Keratinocyte (primary cell): ENCODE measurements around the gene ECHDC3. TPM values are rescaled to one million over a fixed set of nuclear protein-coding genes. Genes with fewer than 3 reads are reported as not detected.

Experiments used
- DNase-seq: peaks from one replicate; pipeline ENCODE4 v3.0.0-alpha.2; 2011; ENCODE audit warnings: low read depth, missing footprints, low spot score
- FAIRE-seq: peaks from 2 replicates; lab custom pipeline; 2011; peaks lifted over from hg19 to GRCh38; lab: Jason Lieb, UNC
- H2AFZ ChIP-seq: 2 replicates; pipeline ENCODE4 v1.6.0; 2012; ENCODE audit warnings: low read length, control low read depth, inconsistent platforms; ENCODE audit not compliant: control insufficient read depth
- H3K27ac ChIP-seq: 2 replicates; pipeline ENCODE4 v1.5.1; 2011; ENCODE audit warnings: low read length; ENCODE audit not compliant: control insufficient read depth, insufficient read depth
- H3K27me3 ChIP-seq: 3 replicates; pipeline ENCODE4 v1.6.0; 2011; ENCODE audit warnings: low read length; ENCODE audit not compliant: control insufficient read depth, insufficient read depth; ENCODE audit errors: extremely low read depth
- H3K36me3 ChIP-seq, 2 experiments: 2 replicates in 1 of 2; 3 replicates in 1 of 2; pipeline ENCODE4 v1.5.1; 2011; ENCODE audit warnings: low read length in 2 of 2, mild to moderate bottlenecking in 1 of 2; ENCODE audit not compliant: control insufficient read depth in 2 of 2, insufficient read depth in 2 of 2; ENCODE audit errors: extremely low read depth in 1 of 2
- H3K4me1 ChIP-seq: 3 replicates; pipeline ENCODE4 v1.5.1; 2011; ENCODE audit warnings: low read length; ENCODE audit not compliant: control insufficient read depth, insufficient read depth; ENCODE audit errors: extremely low read depth
- H3K4me2 ChIP-seq: 3 replicates; pipeline ENCODE4 v1.6.0; 2011; ENCODE audit warnings: low read depth, low read length; ENCODE audit not compliant: control insufficient read depth, insufficient read depth; ENCODE audit errors: extremely low read depth
- H3K4me3 ChIP-seq, 3 experiments: fragments of 200-600 bp in 1 of 3; sonication (generic) in 1 of 3; 2 replicates in 2 of 3; 3 replicates in 1 of 3; pipeline ENCODE4 v1.5.1; 2011 to 2016; ENCODE audit warnings: low read length in 3 of 3, mild to moderate bottlenecking in 3 of 3, control low read depth in 2 of 3, inconsistent platforms in 1 of 3, low read depth in 1 of 3, mixed read lengths in 1 of 3, mixed run types in 1 of 3, moderate library complexity in 1 of 3; ENCODE audit not compliant: control insufficient read depth in 2 of 3, insufficient read depth in 2 of 3; ENCODE audit errors: extremely low read depth in 1 of 3
- H3K79me2 ChIP-seq: 2 replicates; pipeline ENCODE4 v1.6.0; 2012; ENCODE audit warnings: low read length; ENCODE audit not compliant: control insufficient read depth, insufficient read depth
- H3K9ac ChIP-seq: 3 replicates; pipeline ENCODE4 v1.6.0; 2011; ENCODE audit warnings: low read length; ENCODE audit not compliant: control insufficient read depth, insufficient read depth; ENCODE audit errors: extremely low read depth
- H3K9me1 ChIP-seq: 3 replicates; pipeline ENCODE4 v1.6.0; 2011; ENCODE audit warnings: low read length; ENCODE audit not compliant: control insufficient read depth, insufficient read depth; ENCODE audit errors: extremely low read depth
- H3K9me3 ChIP-seq: 2 replicates; pipeline ENCODE4 v1.5.1; 2012; ENCODE audit warnings: low read depth, low read length; ENCODE audit not compliant: control insufficient read depth
- H4K20me1 ChIP-seq: 3 replicates; pipeline ENCODE4 v1.6.0; 2011; ENCODE audit warnings: low read length; ENCODE audit not compliant: control insufficient read depth, insufficient read depth; ENCODE audit errors: extremely low read depth
- EZH2 ChIP-seq: IDR thresholded peaks from one replicate; pipeline ENCODE4 v1.6.1; 2012; ENCODE audit warnings: inconsistent platforms, mild to moderate bottlenecking, low read length, moderate library complexity
- dilution Hi-C: fragments of 300-500 bp; cut with MboI; formaldehyde crosslinking; loops from one replicate; pipeline ENCODE4 v1.7.0; 2020; ENCODE audit warnings: low sequenced_read_pairs; ENCODE audit not compliant: extremely low pct_ligation_motif_present
- polyA plus RNA-seq, 5 experiments: library from polyadenylated mRNA; depleted of rRNA in 3 of 5; stranded (reverse) in 3 of 5; stranded (forward) in 1 of 5; unstranded in 1 of 5; fragments of >200 nt; gene quantifications; 1 replicate in 1 of 5; 2 replicates in 3 of 5; 3 replicates in 1 of 5; pipeline versions ENCODE4 v1.2.1 to v1.2.3, GENCODE V29; 2011 to 2012; ENCODE audit warnings: missing spikeins in 2 of 5, low read depth in 1 of 5, low replicate concordance in 1 of 5
- TF ChIP-seq, protein P1 (sequence below), 3 experiments: IDR thresholded peaks in 1 of 3; conservative IDR thresholded peaks in 1 of 3; optimal IDR thresholded peaks in 1 of 3; 2 replicates in 2 of 3; 3 replicates in 1 of 3; pipeline versions ENCODE3 to v1.5.1; 2011; ENCODE audit warnings: low read length in 3 of 3, mild to moderate bottlenecking in 3 of 3, moderate library complexity in 2 of 3, control low read depth in 1 of 3, inconsistent platforms in 1 of 3; ENCODE audit not compliant: insufficient read depth in 2 of 3; ENCODE audit errors: extremely low read depth in 1 of 3

The ECHDC3 gene
- polyA plus RNA-seq, 1 donor (not counting 4 experiments of a cell fraction or from before 2014, with no cell fraction given): 3.5 TPM

DNA sequence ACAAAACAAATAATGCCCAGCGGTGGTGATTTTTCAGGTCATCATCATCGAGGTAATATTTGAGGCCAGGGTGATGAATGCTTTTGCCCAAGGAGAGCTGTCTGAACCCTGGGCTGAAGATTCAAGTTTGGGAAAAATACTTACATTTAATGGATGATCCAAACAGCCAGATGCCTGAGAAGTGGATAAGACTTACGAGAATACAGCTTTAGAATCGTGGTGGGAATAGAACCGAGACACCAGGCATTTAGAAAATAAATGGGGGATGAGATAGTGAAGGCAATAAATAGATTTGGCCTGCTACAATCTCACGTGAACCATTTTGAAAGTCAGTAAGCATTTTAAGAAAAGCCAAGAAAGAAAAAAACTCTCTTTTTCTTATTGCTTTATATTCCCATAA is 68.8 kb downstream of the ECHDC3 start:
- no peaks in the 10 kb centered on the region for H3K27me3 ChIP-seq
- no peak overlapping the region for H2AFZ ChIP-seq
- H3K4me1 ChIP-seq: peaks cover 8% of the 10 kb centered on the region
- H3K9me3 ChIP-seq: no peaks in the 10 kb centered on the region
- no peaks in the 10 kb centered on the region for H4K20me1 ChIP-seq
- DNase-seq: no peak
- no peak for FAIRE-seq
- H3K36me3 ChIP-seq: no peaks in the 10 kb centered on the region
- H3K27ac ChIP-seq: no peak overlapping the region
- H3K79me2 ChIP-seq: no peaks in the 10 kb centered on the region
- dilution Hi-C loops: no loop called here
- H3K4me3 ChIP-seq: no peak overlapping the region
- H3K9ac ChIP-seq: no peak overlapping the region
- no peak overlapping the region for H3K4me2 ChIP-seq
- TF ChIP-seq, protein P1, sequence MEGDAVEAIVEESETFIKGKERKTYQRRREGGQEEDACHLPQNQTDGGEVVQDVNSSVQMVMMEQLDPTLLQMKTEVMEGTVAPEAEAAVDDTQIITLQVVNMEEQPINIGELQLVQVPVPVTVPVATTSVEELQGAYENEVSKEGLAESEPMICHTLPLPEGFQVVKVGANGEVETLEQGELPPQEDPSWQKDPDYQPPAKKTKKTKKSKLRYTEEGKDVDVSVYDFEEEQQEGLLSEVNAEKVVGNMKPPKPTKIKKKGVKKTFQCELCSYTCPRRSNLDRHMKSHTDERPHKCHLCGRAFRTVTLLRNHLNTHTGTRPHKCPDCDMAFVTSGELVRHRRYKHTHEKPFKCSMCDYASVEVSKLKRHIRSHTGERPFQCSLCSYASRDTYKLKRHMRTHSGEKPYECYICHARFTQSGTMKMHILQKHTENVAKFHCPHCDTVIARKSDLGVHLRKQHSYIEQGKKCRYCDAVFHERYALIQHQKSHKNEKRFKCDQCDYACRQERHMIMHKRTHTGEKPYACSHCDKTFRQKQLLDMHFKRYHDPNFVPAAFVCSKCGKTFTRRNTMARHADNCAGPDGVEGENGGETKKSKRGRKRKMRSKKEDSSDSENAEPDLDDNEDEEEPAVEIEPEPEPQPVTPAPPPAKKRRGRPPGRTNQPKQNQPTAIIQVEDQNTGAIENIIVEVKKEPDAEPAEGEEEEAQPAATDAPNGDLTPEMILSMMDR (optimal IDR thresholded peaks at IDR 0.05 in 1 of 3, IDR thresholded peaks at IDR 0.05 in 1 of 3, conservative IDR thresholded peaks at IDR 0.05 in 1 of 3; ENCODE audit: extremely low read depth in 1 of 3, insufficient read depth in 2 of 3, low read length in 3 of 3): no peak
- TF ChIP-seq EZH2: no peak
- H3K9me1 ChIP-seq: no peaks in the 10 kb centered on the region

GRCh38 chr10:11813177-11813576 is 71.0 kb downstream of the ECHDC3 start:
- Histone ChIP-seq H2AFZ (no peak overlapping the region), H3K4me2 (no peak overlapping the region), H3K27me3 (no peaks in the 10 kb centered on the region), H3K9ac (no peak overlapping the region), H3K9me3 (no peaks in the 10 kb centered on the region), H3K4me3 (no peak overlapping the region), H3K79me2 (no peaks in the 10 kb centered on the region), H4K20me1 (no peaks in the 10 kb centered on the region), H3K4me1 (peaks cover 8% of the 10 kb centered on the region), H3K9me1 (no peaks in the 10 kb centered on the region), H3K27ac (no peak overlapping the region), H3K36me3 (no peaks in the 10 kb centered on the region)
- dilution Hi-C loops: no loop called here
- TF ChIP-seq EZH2: no peak
- TF ChIP-seq, protein P1 (optimal IDR thresholded peaks at IDR 0.05 in 1 of 3, IDR thresholded peaks at IDR 0.05 in 1 of 3, conservative IDR thresholded peaks at IDR 0.05 in 1 of 3; ENCODE audit: extremely low read depth in 1 of 3, insufficient read depth in 2 of 3, low read length in 3 of 3): no peak
- no peak for FAIRE-seq
- DNase-seq: no peak

Other genes with a start within 250 kb of the ECHDC3 start
- gene USP6NL, start 130.7 kb upstream of the ECHDC3 start, polyA plus RNA-seq: 5.9 to 9.1 TPM (median 8.7 TPM) in 3 replicates
- gene PROSER2, start 81.0 kb downstream of the ECHDC3 start, polyA plus RNA-seq: 7.3 to 13.0 TPM (median 10.2 TPM) in 3 replicates